NCI-H1417 (cell line): ENCODE results near the gene PLCD3.

Experiments
- DNase-seq, 3 experiments: peaks; one replicate each; lab custom pipeline; 2025; lab: John Stamatoyannopoulos, UW

PLCD3 gene

DNA sequence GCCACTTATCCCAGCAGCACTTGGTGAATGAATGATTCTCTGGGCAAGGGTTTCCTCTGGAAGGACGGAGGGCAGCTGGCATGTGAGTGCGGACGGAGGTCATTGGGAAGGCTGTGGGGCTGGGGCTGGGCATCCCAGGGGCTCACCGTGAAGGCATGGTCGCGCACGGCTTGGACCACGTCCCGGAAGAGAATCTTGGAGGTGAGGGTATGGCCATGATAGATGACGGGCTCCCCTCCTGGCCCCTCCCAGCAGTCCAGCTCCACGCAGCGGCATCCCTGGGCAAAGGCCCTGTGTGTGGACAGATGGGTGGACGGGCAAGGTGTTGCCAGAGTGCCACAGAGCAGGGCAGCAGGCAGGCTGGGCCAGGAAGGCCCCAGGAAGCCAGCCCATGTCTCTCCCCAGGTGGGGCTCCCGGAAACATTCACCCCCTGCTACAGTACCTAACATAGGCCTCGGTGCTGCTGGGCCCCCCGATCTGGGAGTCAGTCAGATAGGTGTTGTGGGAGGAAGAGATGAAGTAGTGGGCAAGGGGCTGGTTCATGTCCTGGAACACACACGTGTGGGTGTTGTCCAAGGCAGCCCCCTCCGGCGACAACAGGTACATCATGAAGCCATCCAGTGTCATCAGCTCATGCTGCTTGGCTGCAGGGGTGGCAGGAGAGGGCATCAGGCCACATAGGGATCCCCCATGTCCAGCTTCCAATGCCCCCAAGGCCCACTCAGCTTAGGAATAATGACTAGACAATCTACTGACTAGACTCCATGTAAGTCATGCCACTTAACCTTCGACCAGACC, 14.3 kb downstream of the PLCD3 start:
- DNase-seq: no peak

GRCh38 chr17:45117334-45117733, 15.0 kb downstream of the PLCD3 start:
- no peak for DNase-seq

- no peak for DNase-seq
These were observed 15.8 kb downstream of the PLCD3 start for GRCh38 chr17:45116434-45117016.

GRCh38 chr17:45115871-45116270, 16.4 kb downstream of the PLCD3 start:
- no peak for DNase-seq

DNA sequence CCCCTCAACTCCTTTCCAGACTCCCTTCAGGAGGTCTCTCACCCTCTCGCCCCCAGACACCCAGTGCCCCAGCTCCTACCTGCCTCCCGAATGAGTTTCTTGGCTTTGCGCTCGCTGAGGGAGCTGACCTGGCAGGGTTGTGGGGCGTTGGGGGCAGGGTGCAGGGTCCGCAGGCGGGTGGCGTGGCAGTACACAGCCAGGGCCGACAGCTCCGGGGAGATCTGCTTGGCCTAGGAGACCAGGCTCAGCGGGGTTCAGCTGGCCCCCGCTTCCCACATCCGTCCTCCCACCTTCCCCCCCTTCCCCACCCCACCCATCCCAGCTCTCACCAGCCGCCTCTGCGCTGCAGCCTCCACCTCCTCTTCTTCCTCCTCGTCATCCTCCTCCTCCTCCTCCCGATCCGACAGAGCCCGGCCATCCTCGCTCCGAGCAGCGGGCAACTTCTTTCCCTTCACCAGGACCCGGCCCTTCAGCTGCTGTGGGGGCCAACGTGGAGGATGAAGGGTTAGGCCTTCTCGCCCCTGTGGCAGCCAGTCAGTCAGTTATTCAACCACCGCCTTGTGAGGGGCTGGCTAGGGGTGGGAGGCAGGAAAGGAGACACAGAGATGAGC, 17.2 kb downstream of the PLCD3 start:
- no peak for DNase-seq

DNA sequence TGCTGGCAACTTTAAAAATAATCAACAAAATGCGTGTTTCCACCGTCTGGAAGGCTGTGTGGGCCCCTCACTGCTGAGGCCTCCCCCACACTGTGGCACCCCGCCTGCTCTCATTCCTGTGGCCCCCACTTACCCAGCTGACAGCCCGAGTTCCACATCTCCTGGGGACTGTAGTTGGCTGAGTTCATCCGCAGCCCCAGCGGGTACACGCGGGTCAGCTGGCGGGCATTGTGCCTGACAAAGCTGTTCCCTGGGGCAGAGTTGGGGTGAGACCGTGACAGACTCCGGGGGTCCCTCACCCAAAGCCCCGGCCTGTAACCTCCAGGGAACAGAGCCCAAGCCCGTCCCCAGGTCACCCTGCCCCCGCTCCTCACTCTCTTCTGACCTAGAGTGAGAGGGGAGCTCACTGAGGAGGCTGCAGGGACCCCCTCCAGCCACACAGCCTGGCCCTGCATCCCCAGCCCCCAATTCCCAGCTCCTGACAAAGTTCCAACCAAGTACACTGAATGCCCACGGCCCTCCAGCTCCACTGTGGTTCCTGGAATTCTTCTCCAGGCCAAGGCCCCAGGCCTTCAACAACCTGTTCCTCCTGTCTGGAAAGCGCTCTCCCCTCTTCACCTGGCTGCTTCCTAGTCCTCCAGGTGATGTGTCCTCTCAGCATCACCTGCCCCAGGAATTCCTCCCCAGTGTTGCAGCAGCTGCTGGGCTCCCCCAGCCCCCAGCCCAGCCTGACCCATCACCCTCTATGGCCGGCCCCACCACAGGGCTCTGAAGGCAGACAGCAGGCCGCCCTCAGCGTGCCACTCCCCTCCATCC, 18.0 kb downstream of the PLCD3 start:
- no peak for DNase-seq

DNA sequence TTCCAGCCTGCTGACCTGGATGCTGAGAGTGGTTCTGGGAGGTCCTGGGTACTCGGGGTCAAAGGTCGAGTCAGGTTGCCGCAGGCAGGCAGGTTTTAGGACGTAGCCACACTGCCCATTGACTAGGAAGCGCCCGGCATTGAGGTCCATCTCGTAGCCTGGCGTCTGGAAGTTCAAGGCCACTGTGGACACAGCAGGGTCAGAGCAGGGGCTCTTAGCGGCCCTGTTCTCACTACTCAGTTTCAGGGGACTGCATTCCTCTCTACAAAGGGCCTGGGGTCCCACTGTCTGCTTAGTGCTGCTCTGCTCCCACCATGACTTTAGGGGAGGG, 18.9 kb downstream of the PLCD3 start:
- DNase-seq: no peak

DNA sequence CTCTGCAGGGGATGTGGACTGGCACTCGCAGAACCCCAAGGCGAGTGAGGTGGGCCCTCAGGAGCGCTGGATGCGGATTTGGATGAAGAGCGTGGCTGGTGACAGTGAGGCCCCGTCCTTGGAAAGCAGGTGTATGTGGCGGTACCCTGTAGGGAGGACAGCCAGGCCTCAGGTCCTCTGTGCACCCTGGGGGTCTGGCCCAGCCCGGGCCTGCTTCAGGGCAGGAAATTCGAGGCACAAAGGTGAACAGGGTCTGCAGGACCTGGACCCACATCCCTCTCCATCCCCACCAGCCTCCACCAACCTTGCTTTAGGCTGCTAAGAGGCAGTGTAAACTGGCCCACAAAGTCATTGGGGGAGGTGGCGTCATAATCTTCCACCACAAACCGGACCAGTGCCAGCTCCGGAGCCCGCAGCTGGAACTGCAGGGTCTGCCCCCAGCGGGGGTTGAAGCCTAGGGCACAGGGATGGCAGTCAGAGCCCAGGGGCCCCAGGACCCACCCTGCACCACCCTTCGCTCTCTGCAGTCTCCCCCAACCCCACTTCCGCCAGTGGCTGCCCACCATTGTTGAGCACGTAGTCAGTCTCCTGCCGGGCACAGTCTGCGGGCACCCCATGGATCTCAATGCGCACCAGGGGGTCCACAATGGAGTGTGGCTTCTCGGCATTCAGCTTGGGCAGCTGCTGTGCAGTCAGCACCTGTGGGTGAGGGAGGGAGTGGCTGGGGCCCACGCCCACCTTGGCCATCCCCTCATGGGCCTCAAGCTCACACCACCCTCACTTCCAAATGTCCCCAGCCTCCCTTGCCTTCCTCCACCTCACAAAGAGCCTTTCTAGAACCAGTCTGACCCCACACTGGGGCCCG, 19.5 kb downstream of the PLCD3 start:
- no peak for DNase-seq

DNA sequence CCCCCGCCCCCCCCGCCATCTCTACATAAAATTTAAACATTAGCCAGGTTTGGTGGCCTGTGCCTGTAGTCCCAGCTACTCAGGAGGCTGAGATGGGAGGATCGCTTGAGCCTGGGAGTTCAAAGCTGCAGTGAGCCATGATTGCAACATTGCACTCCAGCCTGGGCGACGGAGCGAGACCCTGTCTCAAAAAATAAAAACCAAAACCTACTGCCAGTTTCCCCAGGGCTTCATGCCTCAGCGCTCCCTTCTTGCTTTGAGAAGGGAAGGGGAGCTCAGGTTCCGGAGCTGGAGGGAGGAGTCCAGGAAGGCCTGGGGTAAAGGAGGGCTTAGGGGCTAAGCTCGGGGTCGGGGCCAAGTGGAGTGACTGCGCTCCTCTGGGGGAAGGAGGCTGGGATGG, 20.5 kb downstream of the PLCD3 start:
- DNase-seq: no peak

DNA sequence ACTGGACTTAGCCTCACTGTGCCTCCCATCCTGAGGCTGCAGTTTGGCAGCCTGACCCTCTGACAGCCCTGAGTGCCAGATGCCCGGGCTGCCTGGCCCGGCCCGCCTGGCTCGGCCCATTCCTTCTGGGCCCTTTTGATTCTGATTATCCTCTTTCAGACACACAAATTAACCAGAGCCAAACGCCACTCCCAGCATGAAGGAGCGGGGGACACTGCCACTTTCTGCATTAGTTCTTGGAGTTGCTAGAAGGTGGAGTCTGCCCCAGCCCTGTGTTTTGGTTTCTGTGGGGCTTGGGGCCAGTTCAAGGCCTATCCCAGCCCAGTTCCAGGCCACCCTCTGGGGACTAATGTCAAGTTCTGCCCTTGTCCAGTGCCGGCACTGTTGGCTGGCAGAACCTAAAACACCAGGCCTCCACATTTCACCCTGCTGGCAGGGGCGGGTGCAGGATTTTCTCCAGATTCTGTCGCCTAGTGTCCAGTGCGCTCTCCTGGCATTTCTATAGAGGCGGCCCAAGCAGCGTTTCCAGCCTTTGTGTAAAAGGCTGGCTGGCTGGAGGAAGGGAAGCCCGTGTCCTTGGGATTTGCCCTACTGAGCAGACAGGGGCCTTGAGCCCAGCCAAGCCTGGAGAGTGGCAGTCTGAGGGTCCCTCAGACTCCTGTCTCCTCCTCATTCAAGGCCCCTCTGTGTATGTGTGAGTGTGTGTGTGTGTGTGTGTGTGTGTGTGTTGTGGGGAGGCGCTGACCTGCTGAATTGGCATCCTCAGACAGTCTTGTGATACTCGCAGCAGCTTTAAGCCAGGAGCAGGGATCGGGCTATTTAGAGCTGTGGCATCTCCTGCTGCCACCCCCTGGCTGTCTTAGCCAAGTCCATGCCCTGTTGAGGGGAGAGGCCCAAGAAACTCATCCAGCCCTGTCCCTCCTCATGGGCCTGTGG, 21.4 kb downstream of the PLCD3 start:
- DNase-seq: no peak

- no peak for DNase-seq
These were observed 23.5 kb downstream of the PLCD3 start for GRCh38 chr17:45108595-45109521.

- no peak for DNase-seq
These were observed 24.3 kb downstream of the PLCD3 start for GRCh38 chr17:45108051-45108450.

GRCh38 chr17:45107293-45108010, 24.9 kb downstream of the PLCD3 start:
- DNase-seq: no peak

DNA sequence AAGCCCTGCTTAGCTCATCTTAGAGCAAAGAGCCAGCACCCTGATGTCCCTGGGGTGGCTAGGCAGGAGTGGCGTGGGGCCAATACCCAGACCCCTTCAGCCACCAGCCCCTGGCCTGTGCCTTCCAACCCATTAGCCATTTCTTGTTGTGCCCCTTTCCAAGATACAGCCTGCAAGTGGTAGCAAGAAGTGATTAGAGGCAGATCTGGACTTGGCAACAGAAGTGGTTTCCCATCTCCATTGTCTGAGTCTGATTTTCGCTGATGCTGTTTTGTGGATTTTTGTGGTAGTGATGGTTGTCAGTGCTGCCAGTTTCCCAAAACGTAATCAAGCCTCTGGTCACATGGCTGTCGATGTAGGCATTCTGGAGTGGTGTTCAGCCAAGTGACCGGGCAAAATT, 25.7 kb downstream of the PLCD3 start:
- DNase-seq: no peak

- no peak for DNase-seq
These were observed 26.2 kb downstream of the PLCD3 start for GRCh38 chr17:45106096-45106495.

- no peak for DNase-seq
These were observed 27.2 kb downstream of the PLCD3 start for GRCh38 chr17:45104907-45105624.

- DNase-seq: no peak
These were observed 27.8 kb downstream of the PLCD3 start for GRCh38 chr17:45104497-45104896.

DNA sequence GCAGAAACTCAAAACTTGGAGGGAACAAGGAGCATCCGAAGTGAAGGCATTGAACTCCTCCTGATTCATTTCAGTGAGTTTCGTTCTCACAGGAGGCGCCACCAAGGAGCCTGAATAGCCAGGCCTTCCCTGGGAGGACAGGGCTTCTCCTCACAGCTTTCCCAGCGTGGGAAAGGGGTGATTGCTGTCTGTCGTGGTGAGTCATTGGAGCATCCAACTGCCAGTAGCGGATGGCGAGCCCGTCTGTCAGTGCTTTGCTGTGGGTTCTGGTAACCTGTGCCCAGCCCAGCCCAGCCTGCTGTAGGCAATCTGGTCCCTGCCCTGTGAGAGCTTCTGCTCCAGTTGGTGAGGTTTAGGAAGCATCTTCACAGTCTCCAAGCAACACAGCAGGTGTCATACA, 28.3 kb downstream of the PLCD3 start:
- no peak for DNase-seq
